ENCODE measurements around the gene CXCR4.

GRCh38 chr2:136128905-136129304, 11.0 kb upstream of the CXCR4 start:
- no peak for TF ChIP-seq CTCF (IDR thresholded peaks at IDR 0.05; ENCODE audit: low read depth, low read length)
- TF ChIP-seq EZH2phosphoT487 (IDR thresholded peaks at IDR 0.05; ENCODE audit: low read depth) = no peak

Measured in OCI-LY3 (cell line).